MCF 10A (cell line): ENCODE data around the gene NR4A1. TPM values are rescaled to one million over a fixed set of nuclear protein-coding genes. Genes with fewer than 3 reads are reported as not detected.

ENCODE experiments used
- BruUV-seq: library from RNA; stranded (reverse); fragments of 400-500 nt; replicated peaks from 2 replicates; lab custom pipeline; 2021; lab: Mats Ljungman, UMichigan
- CTCF ChIA-PET: fragments of 300-600 bp; sonication (Branson Sonifier 250); formaldehyde crosslinking; extraction: SDS; loops from one replicate; lab custom pipeline; 2021; ENCODE audit warnings: antibody characterized with exemption, inconsistent platforms; lab: Yijun Ruan, JAX
- POLR2A ChIA-PET: fragments of 300-600, 350-650 bp; sonication (Branson Sonifier 250); formaldehyde crosslinking; extraction: SDS; loops from one replicate; lab custom pipeline; 2020; ENCODE audit warnings: antibody characterized with exemption, inconsistent platforms; lab: Yijun Ruan, JAX
- DNase-seq: peaks from one replicate; pipeline ENCODE4 v3.0.0-alpha.2; 2018; ENCODE audit not compliant: unreplicated experiment
- H3K27ac Mint-ChIP-seq: one replicate; pipeline ENCODE4 v1.8.0; 2022; ENCODE audit warnings: mild to moderate bottlenecking, low read depth, mixed read lengths; ENCODE audit not compliant: unreplicated experiment
- H3K27me3 Mint-ChIP-seq: one replicate; pipeline ENCODE4 v1.8.0; 2022; ENCODE audit warnings: mixed read lengths; ENCODE audit not compliant: insufficient read depth, unreplicated experiment
- H3K36me3 Mint-ChIP-seq: one replicate; pipeline ENCODE4 v1.8.0; 2022; ENCODE audit warnings: mild to moderate bottlenecking, moderate library complexity, mixed read lengths; ENCODE audit not compliant: insufficient read depth, unreplicated experiment
- H3K4me1 Mint-ChIP-seq: one replicate; pipeline ENCODE4 v1.8.0; 2022; ENCODE audit warnings: mixed read lengths; ENCODE audit not compliant: insufficient read depth, unreplicated experiment
- H3K4me3 Mint-ChIP-seq: one replicate; pipeline ENCODE4 v1.8.0; 2022; ENCODE audit warnings: mild to moderate bottlenecking, moderate library complexity, mixed read lengths; ENCODE audit not compliant: unreplicated experiment
- H3K9me3 Mint-ChIP-seq: one replicate; pipeline ENCODE4 v1.8.0; 2022; ENCODE audit warnings: mixed read lengths; ENCODE audit not compliant: unreplicated experiment
- CTCF ChIP-seq: fragments of 200-600 bp; IDR thresholded peaks from one replicate; pipeline ENCODE4 v1.8.0; 2022; ENCODE audit warnings: antibody characterized with exemption, mild to moderate bottlenecking; ENCODE audit not compliant: unreplicated experiment
- intact Hi-C: fragments of 100-400 bp; cut with micrococcal nuclease; formaldehyde crosslinking; loops from 2 replicates; pipeline ENCODE4 v1.14.1; 2022
- total RNA-seq: library from RNA; stranded (reverse); gene quantifications from 2 replicates; pipeline ENCODE4 v1.2.3, GENCODE V29; 2022

Gene NR4A1
- total RNA-seq, 1 experiment from 2014 or later = 2.9 TPM

GRCh38 chr12:52033446-52034140, 17.6 kb upstream of the NR4A1 start:
- POLR2A ChIA-PET = interaction anchor here (1.0 to 3.2 kb wide), 10 partner anchors 10 to 662 kb away, joined by 3 to 36 read pairs (median 6); partner anchors contain the start of genes ATG101, KRT6A and NR4A1
- TF ChIP-seq CTCF = no peak
- no peaks in the 10 kb centered on the region for H3K36me3 Mint-ChIP-seq
- H3K27me3 Mint-ChIP-seq = peaks cover 10% of the 10 kb centered on the region
- H3K27ac Mint-ChIP-seq = peak overlapping the region; percentile 83
- no peak for DNase-seq
- H3K9me3 Mint-ChIP-seq = no peaks in the 10 kb centered on the region
- intact Hi-C loops = no loop called here
- H3K4me3 Mint-ChIP-seq = peak overlapping the region; percentile 71
- TSS peak; percentile 98 for BruUV-seq
- CTCF ChIA-PET = interaction anchor here (4.3 to 17.1 kb wide), 3 partner anchors 9 to 42 kb away, joined by 19 to 560 read pairs (median 258); partner anchors contain the start of genes ATG101 and SMIM41
- H3K4me1 Mint-ChIP-seq = peaks cover 10% of the 10 kb centered on the region

GRCh38 chr12:52035190-52035589, 16.1 kb upstream of the NR4A1 start:
- POLR2A ChIA-PET = no interaction called here
- BruUV-seq = no TSS peak

GRCh38 chr12:52035926-52036325, 15.3 kb upstream of the NR4A1 start:
- Mint-ChIP-seq H3K27me3 (peaks cover 10% of the 10 kb centered on the region), H3K9me3 (no peaks in the 10 kb centered on the region), H3K36me3 (no peaks in the 10 kb centered on the region), H3K4me3 (no peak overlapping the region), H3K27ac (no peak overlapping the region), H3K4me1 (peaks cover 10% of the 10 kb centered on the region)
- intact Hi-C loops = no loop called here
- BruUV-seq = no TSS peak
- no peak for TF ChIP-seq CTCF
- CTCF ChIA-PET = interaction anchor here (2.2 kb wide), 1 partner anchor 10 kb away, joined by 11 read pairs; no protein-coding TSS in a partner anchor
- no peak for DNase-seq
- POLR2A ChIA-PET = interaction anchor here (1.4 kb wide), 1 partner anchor 34 kb away, joined by 5 read pairs; the partner anchor contains the start of gene ATG101

More at GRCh38 chr12:52035190-52035589, 16.1 kb upstream of the NR4A1 start:
- Mint-ChIP-seq H3K36me3 (no peaks in the 10 kb centered on the region), H3K27ac (no peak overlapping the region), H3K4me3 (no peak overlapping the region), H3K9me3 (no peaks in the 10 kb centered on the region), H3K27me3 (peaks cover 10% of the 10 kb centered on the region), H3K4me1 (peaks cover 10% of the 10 kb centered on the region)
- CTCF ChIA-PET = interaction anchor here (2.2 to 4.3 kb wide), 2 partner anchors 10 to 11 kb away, joined by 11 to 19 read pairs; no protein-coding TSS in a partner anchor
- intact Hi-C loops = no loop called here
- no peak for TF ChIP-seq CTCF
- no peak for DNase-seq

GRCh38 chr12:52036587-52037171, 14.6 kb upstream of the NR4A1 start:
- peaks cover 10% of the 10 kb centered on the region for H3K27me3 Mint-ChIP-seq
- POLR2A ChIA-PET = interaction anchor here (0.5 to 1.4 kb wide), 4 partner anchors 9 to 328 kb away, joined by 3 to 5 read pairs (median 3); partner anchors contain the start of gene ATG101
- H3K36me3 Mint-ChIP-seq = no peaks in the 10 kb centered on the region
- H3K27ac Mint-ChIP-seq = no peak overlapping the region
- DNase-seq = peak; percentile 68
- H3K4me1 Mint-ChIP-seq = peaks cover 10% of the 10 kb centered on the region
- no peaks in the 10 kb centered on the region for H3K9me3 Mint-ChIP-seq
- no peak overlapping the region for H3K4me3 Mint-ChIP-seq
- no peak for TF ChIP-seq CTCF
- CTCF ChIA-PET = interaction anchor here (0.6 to 2.2 kb wide), 2 partner anchors 11 to 1975 kb away, joined by 3 to 11 read pairs; no protein-coding TSS in a partner anchor
- intact Hi-C loops = no loop called here
- no TSS peak for BruUV-seq
